PC-3 (cell line): ENCODE data around the gene EHMT1. TPM values are rescaled to one million over a fixed set of nuclear protein-coding genes. Genes with fewer than 3 reads are reported as not detected.

Experiments used
- ATAC-seq: fragments of 200-7000 bp; cut with Tn5 transposase; 2 replicates; pipeline ENCODE4 v1.9.1; 2020; ENCODE audit warnings: mild to moderate bottlenecking, moderate library complexity
- BruUV-seq: library from RNA; stranded (reverse); fragments of 400-500 nt; replicated peaks from 2 replicates; lab custom pipeline; 2021; lab: Mats Ljungman, UMichigan
- CTCF ChIA-PET: fragments of 300-600 bp; sonication (Branson Sonifier 250); formaldehyde crosslinking; loops from one replicate; lab custom pipeline; 2022; ENCODE audit warnings: antibody characterized with exemption; lab: Charles Lee
- POLR2A ChIA-PET: fragments of 300-600 bp; sonication (Branson Sonifier 250); formaldehyde crosslinking; loops from one replicate; lab custom pipeline; 2022; ENCODE audit warnings: antibody characterized with exemption; ENCODE audit not compliant: unreplicated experiment; lab: Charles Lee
- DNase-seq: peaks from one replicate; pipeline ENCODE4 v3.0.0-alpha.2; 2015
- H2AFZ ChIP-seq: fragments of 300-600 bp; sonication (generic); 2 replicates; pipeline ENCODE4 v1.6.0; 2016; ENCODE audit warnings: antibody characterized with exemption, low read length
- H3F3A ChIP-seq: fragments of 300-600 bp; sonication (generic); one replicate; pipeline ENCODE4 v1.6.0; 2017; ENCODE audit warnings: antibody characterized with exemption, low read length, control low read depth, mild to moderate bottlenecking; ENCODE audit not compliant: unreplicated experiment
- H3K27ac ChIP-seq: fragments of 300-600 bp; sonication (generic); 2 replicates; pipeline ENCODE4 v1.5.1; 2016; ENCODE audit warnings: mild to moderate bottlenecking, low read length
- H3K27me3 ChIP-seq: fragments of 300-600 bp; sonication (generic); 2 replicates; pipeline ENCODE4 v1.6.1; 2016; ENCODE audit warnings: low read length, mixed read lengths
- H3K36me3 ChIP-seq: fragments of 300-600 bp; sonication (generic); 2 replicates; pipeline ENCODE4 v1.6.1; 2016; ENCODE audit warnings: low read depth, mixed run types, low read length, mixed read lengths
- H3K4me1 ChIP-seq: fragments of 300-600 bp; sonication (generic); 2 replicates; pipeline ENCODE4 v1.5.1; 2016; ENCODE audit warnings: low read length; ENCODE audit not compliant: insufficient read depth
- H3K4me2 ChIP-seq: fragments of 300-600 bp; sonication (generic); 2 replicates; pipeline ENCODE4 v1.6.0; 2016; ENCODE audit warnings: low read length
- H3K4me3 ChIP-seq: fragments of 300-600 bp; sonication (generic); 2 replicates; pipeline ENCODE4 v1.5.1; 2016; ENCODE audit warnings: mild to moderate bottlenecking, low read length, mixed read lengths
- H3K79me2 ChIP-seq: fragments of 300-600 bp; sonication (generic); 2 replicates; pipeline ENCODE4 v1.6.1; 2017; ENCODE audit warnings: low read length, mixed read lengths
- H3K9ac ChIP-seq: fragments of 300-600 bp; sonication (generic); 2 replicates; pipeline ENCODE4 v1.6.0; 2016; ENCODE audit warnings: mild to moderate bottlenecking, low read length
- H3K9me2 ChIP-seq: fragments of 300-600 bp; sonication (generic); replicated peaks from 2 replicates; pipeline ENCODE4 v1.6.1; 2016; ENCODE audit warnings: mixed run types, low read length, mixed read lengths
- H3K9me3 ChIP-seq: fragments of 300-600 bp; sonication (generic); 2 replicates; pipeline ENCODE4 v1.6.1; 2016; ENCODE audit warnings: low read length, mixed read lengths
- H4K20me1 ChIP-seq: fragments of 300-600 bp; sonication (generic); 2 replicates; pipeline ENCODE4 v1.6.1; 2016; ENCODE audit warnings: low read length, mixed read lengths
- EZH2 ChIP-seq: fragments of 300-600 bp; sonication (generic); IDR thresholded peaks from one replicate; pipeline ENCODE4 v1.6.1; 2017; ENCODE audit warnings: antibody characterized with exemption, mild to moderate bottlenecking, low read length; ENCODE audit not compliant: unreplicated experiment
- EZH2phosphoT487 ChIP-seq: fragments of 300-600 bp; sonication (generic); IDR thresholded peaks from 2 replicates; pipeline ENCODE4 v1.6.1; 2018; ENCODE audit warnings: mild to moderate bottlenecking, antibody characterized with exemption, low read length, borderline replicate concordance
- intact Hi-C: fragments of 100-400 bp; cut with micrococcal nuclease; formaldehyde crosslinking; loops from 2 replicates; pipeline ENCODE4 v1.9.0; 2023
- total RNA-seq: library from RNA; depleted of rRNA; stranded (reverse); fragments of >200 nt; gene quantifications from 2 replicates; pipeline ENCODE4 v1.2.3, GENCODE V29; 2014
- TF ChIP-seq, protein P1 (sequence below): fragments of 300-600 bp; sonication (generic); conservative IDR thresholded peaks from 2 replicates; pipeline ENCODE4 v1.5.1; 2017; ENCODE audit warnings: antibody characterized with exemption, low read depth, mild to moderate bottlenecking, low read length

Gene EHMT1
- total RNA-seq, 1 experiment from 2014 or later, result 42.8 TPM

DNA sequence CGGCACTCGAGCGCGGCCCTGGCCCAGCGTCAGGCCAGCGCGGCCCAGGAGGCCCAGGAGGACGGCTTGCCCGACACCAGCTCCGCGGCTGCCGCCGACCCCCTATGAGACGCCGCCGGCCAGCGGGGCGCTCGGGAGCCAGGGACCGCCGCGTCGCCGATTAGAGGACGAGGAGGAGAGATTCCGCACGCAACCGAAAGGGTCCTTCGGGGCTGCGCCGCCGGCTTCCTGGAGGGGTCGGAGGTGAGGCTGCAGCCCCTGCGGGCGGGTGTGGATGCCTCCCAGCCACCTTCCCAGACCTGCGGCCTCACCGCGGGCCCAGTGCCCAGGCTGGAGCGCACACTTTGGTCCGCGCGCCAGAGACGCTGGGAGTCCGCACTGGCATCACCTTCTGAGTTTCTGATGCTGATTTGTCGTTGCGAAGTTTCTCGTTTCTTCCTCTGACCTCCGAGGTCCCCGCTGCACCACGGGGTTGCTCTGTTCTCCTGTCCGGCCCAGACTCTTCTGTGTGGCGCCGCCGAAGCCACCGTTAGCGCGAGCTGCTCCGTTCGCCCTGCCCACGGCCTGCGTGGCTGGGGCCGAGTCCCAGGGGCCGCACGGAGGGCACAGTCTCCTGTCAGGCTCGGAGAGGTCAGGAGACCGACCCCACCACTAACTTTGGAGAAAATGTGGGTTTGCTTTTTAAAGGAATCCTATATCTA lies 216.2 kb downstream of the EHMT1 start:
- H2AFZ ChIP-seq, result no peak overlapping the region
- ATAC-seq (no peak), DNase-seq (no peak)
- intact Hi-C loops, result no loop called here
- CTCF ChIA-PET, result no interaction called here
- no peaks in the 10 kb centered on the region for H3K36me3 ChIP-seq
- no peak overlapping the region for H3K4me2 ChIP-seq
- H3K79me2 ChIP-seq, result no peaks in the 10 kb centered on the region
- POLR2A ChIA-PET, result no interaction called here
- no peak overlapping the region for H3K4me3 ChIP-seq
- no peaks in the 10 kb centered on the region for H3K9me2 ChIP-seq
- no peaks in the 10 kb centered on the region for H3F3A ChIP-seq
- no peak overlapping the region for H3K27ac ChIP-seq
- no peaks in the 10 kb centered on the region for H3K27me3 ChIP-seq
- no TSS peak for BruUV-seq
- no peaks in the 10 kb centered on the region for H3K4me1 ChIP-seq
- no peak overlapping the region for H3K9ac ChIP-seq
- TF ChIP-seq EZH2phosphoT487, result no peak
- TF ChIP-seq EZH2, result no peak
- TF ChIP-seq, protein P1, sequence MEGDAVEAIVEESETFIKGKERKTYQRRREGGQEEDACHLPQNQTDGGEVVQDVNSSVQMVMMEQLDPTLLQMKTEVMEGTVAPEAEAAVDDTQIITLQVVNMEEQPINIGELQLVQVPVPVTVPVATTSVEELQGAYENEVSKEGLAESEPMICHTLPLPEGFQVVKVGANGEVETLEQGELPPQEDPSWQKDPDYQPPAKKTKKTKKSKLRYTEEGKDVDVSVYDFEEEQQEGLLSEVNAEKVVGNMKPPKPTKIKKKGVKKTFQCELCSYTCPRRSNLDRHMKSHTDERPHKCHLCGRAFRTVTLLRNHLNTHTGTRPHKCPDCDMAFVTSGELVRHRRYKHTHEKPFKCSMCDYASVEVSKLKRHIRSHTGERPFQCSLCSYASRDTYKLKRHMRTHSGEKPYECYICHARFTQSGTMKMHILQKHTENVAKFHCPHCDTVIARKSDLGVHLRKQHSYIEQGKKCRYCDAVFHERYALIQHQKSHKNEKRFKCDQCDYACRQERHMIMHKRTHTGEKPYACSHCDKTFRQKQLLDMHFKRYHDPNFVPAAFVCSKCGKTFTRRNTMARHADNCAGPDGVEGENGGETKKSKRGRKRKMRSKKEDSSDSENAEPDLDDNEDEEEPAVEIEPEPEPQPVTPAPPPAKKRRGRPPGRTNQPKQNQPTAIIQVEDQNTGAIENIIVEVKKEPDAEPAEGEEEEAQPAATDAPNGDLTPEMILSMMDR, result no peak
- no peaks in the 10 kb centered on the region for H4K20me1 ChIP-seq
- no peaks in the 10 kb centered on the region for H3K9me3 ChIP-seq

DNA sequence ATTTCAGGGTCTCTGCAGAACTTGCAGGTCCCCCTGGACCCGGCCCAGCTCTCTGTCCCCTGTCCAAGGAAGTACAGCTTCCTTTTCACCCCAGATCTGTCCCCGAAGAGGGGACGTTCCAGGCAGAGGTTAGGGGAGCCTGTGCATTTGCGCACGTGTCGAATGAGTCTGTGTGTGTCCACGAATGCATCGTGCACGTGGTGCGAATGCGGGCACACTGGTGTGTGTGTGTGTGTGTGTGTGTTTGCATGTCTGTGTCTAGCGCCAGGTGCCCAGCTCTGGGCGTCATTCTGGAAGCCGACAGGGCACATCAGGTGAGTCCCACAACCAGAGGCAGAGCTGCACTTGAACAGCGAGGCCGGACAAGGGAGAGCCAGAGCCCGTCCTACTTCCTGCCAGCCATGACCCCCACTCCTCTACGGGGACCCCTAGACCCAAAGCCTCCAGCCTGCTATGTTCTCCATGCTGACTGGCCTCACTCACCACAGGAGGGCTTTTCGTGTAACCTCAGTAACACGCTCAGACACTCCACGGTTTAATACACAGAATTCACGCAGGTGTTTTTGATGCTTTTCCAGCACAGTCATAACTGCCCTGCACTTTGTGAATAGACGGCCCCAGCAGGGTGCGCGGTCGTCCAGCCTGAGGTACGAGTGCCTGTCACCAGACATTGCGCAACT lies 217.5 kb downstream of the EHMT1 start:
- H3K9me3 ChIP-seq, result no peaks in the 10 kb centered on the region
- no peaks in the 10 kb centered on the region for H3K9me2 ChIP-seq
- intact Hi-C loops, result no loop called here
- H3K4me3 ChIP-seq, result no peak overlapping the region
- no peaks in the 10 kb centered on the region for H3K27me3 ChIP-seq
- H3F3A ChIP-seq, result no peaks in the 10 kb centered on the region
- no TSS peak for BruUV-seq
- H4K20me1 ChIP-seq, result no peaks in the 10 kb centered on the region
- no peaks in the 10 kb centered on the region for H3K36me3 ChIP-seq
- H3K4me2 ChIP-seq, result no peak overlapping the region
- POLR2A ChIA-PET, result no interaction called here
- no peaks in the 10 kb centered on the region for H3K4me1 ChIP-seq
- TF ChIP-seq EZH2 (no peak), EZH2phosphoT487 (no peak)
- TF ChIP-seq, protein P1, result no peak
- no peak for DNase-seq
- H3K79me2 ChIP-seq, result no peaks in the 10 kb centered on the region
- H2AFZ ChIP-seq, result no peak overlapping the region
- CTCF ChIA-PET, result no interaction called here
- no peak overlapping the region for H3K9ac ChIP-seq
- no peak overlapping the region for H3K27ac ChIP-seq
- ATAC-seq, result no peak

- H3F3A ChIP-seq, result no peaks in the 10 kb centered on the region
- no peak overlapping the region for H3K9ac ChIP-seq
- H3K4me3 ChIP-seq, result no peak overlapping the region
- no TSS peak for BruUV-seq
- CTCF ChIA-PET, result no interaction called here
- H3K9me2 ChIP-seq, result no peaks in the 10 kb centered on the region
- no peaks in the 10 kb centered on the region for H4K20me1 ChIP-seq
- DNase-seq, result no peak
- no peaks in the 10 kb centered on the region for H3K27me3 ChIP-seq
- no peaks in the 10 kb centered on the region for H3K4me1 ChIP-seq
- ATAC-seq, result no peak
- no peak overlapping the region for H2AFZ ChIP-seq
- POLR2A ChIA-PET, result no interaction called here
- H3K9me3 ChIP-seq, result no peaks in the 10 kb centered on the region
- no peaks in the 10 kb centered on the region for H3K79me2 ChIP-seq
- no peak overlapping the region for H3K27ac ChIP-seq
- intact Hi-C loops, result no loop called here
- no peak for TF ChIP-seq EZH2
- TF ChIP-seq, protein P1, result no peak
- TF ChIP-seq EZH2phosphoT487, result no peak
- no peak overlapping the region for H3K4me2 ChIP-seq
- H3K36me3 ChIP-seq, result no peaks in the 10 kb centered on the region
Measured at GRCh38 chr9:137836831-137837241, 218.0 kb downstream of the EHMT1 start.
